GM23338 (cell line): Measurements from ENCODE around the gene GRM2. TPM values are rescaled to one million over a fixed set of nuclear protein-coding genes. Genes with fewer than 3 reads are reported as not detected.
A peak's percentile ranks its signal among the peaks of the same experiment; 100 is the strongest.

Experiments used
- ATAC-seq: fragments of 200-7000 bp; cut with Tn5 transposase; 3 replicates; pipeline ENCODE4 v1.9.1; 2020
- DNase-seq: peaks from one replicate; pipeline ENCODE4 v3.0.0-alpha.2; 2015; ENCODE audit warnings: low spot score
- H2AFZ ChIP-seq: fragments of 200-600 bp; sonication (generic); 2 replicates; pipeline ENCODE4 v1.8.0; 2016; ENCODE audit warnings: antibody characterized with exemption, mild to moderate bottlenecking, moderate library complexity
- H3F3A ChIP-seq: fragments of 200-600 bp; sonication (generic); replicated peaks from 2 replicates; pipeline ENCODE4 v1.8.0; 2017; ENCODE audit warnings: antibody characterized with exemption, mixed run types, low read depth
- H3K27ac ChIP-seq: fragments of 200-600 bp; sonication (generic); 2 replicates; pipeline ENCODE4 v1.6.1; 2016; ENCODE audit warnings: low read depth
- H3K27me3 ChIP-seq: fragments of 200-600 bp; sonication (generic); 2 replicates; pipeline ENCODE4 v1.8.0; 2016; ENCODE audit warnings: mild to moderate bottlenecking, mixed run types, moderate library complexity; ENCODE audit not compliant: insufficient read depth
- H3K36me3 ChIP-seq: fragments of 200-600 bp; sonication (generic); 2 replicates; pipeline ENCODE4 v1.8.0; 2016; ENCODE audit warnings: mild to moderate bottlenecking; ENCODE audit not compliant: insufficient read depth
- H3K4me1 ChIP-seq: fragments of 200-600 bp; sonication (generic); 2 replicates; pipeline ENCODE4 v1.8.0; 2016; ENCODE audit warnings: mild to moderate bottlenecking, moderate library complexity; ENCODE audit not compliant: insufficient read depth
- H3K4me2 ChIP-seq: fragments of 200-600 bp; sonication (generic); 2 replicates; pipeline ENCODE4 v1.7.1; 2017; ENCODE audit warnings: mixed run types
- H3K4me3 ChIP-seq: fragments of 200-600 bp; sonication (generic); 2 replicates; pipeline ENCODE4 v1.6.1; 2016; ENCODE audit warnings: mixed run types
- H3K79me2 ChIP-seq: fragments of 200-600 bp; sonication (generic); replicated peaks from 2 replicates; pipeline ENCODE4 v1.8.0; 2017; ENCODE audit warnings: mild to moderate bottlenecking; ENCODE audit not compliant: insufficient read depth
- H3K9me2 ChIP-seq: fragments of 200-600 bp; sonication (generic); 2 replicates; pipeline ENCODE4 v1.8.0; 2017; ENCODE audit not compliant: insufficient read depth
- H4K20me1 ChIP-seq: fragments of 200-600 bp; sonication (generic); replicated peaks from 2 replicates; pipeline ENCODE4 v1.8.0; 2017; ENCODE audit warnings: mild to moderate bottlenecking; ENCODE audit not compliant: insufficient read depth
- H3K27ac Mint-ChIP-seq: 2 replicates; pipeline ENCODE4 v1.8.0; 2020; ENCODE audit warnings: inconsistent platforms, mild to moderate bottlenecking, moderate library complexity, mixed read lengths
- H3K27me3 Mint-ChIP-seq: 3 replicates; pipeline ENCODE4 v1.8.0; 2022; ENCODE audit warnings: low read depth, mild to moderate bottlenecking, moderate library complexity, mixed read lengths, inconsistent platforms; ENCODE audit not compliant: insufficient read depth, poor library complexity
- H3K36me3 Mint-ChIP-seq: 3 replicates; pipeline ENCODE4 v1.8.0; 2021; ENCODE audit warnings: low read depth, mild to moderate bottlenecking, inconsistent platforms, moderate library complexity, mixed read lengths
- H3K4me1 Mint-ChIP-seq: 3 replicates; pipeline ENCODE4 v1.8.0; 2020; ENCODE audit warnings: mild to moderate bottlenecking, inconsistent platforms, mixed read lengths
- H3K4me3 Mint-ChIP-seq: 3 replicates; pipeline ENCODE4 v1.8.0; 2021; ENCODE audit warnings: moderate library complexity, mild to moderate bottlenecking, inconsistent platforms, mixed read lengths
- H3K9me3 Mint-ChIP-seq: 3 replicates; pipeline ENCODE4 v1.8.0; 2020; ENCODE audit warnings: moderate library complexity, mild to moderate bottlenecking, inconsistent platforms, mixed read lengths
- CREB1 ChIP-seq: fragments of 250-450 bp; sonication (Bioruptor Pico); IDR thresholded peaks from 2 replicates; pipeline ENCODE4 v1.5.0; 2020; ENCODE audit warnings: low read depth, mild to moderate bottlenecking, moderate library complexity
- CTCF ChIP-seq, 2 experiments: fragments of 200-600 bp in 1 of 2; sonication (generic) in 1 of 2; conservative IDR thresholded peaks; 2 replicates each; pipeline versions ENCODE4 v1.5.1 to v1.6.1; 2016 to 2017; ENCODE audit warnings: antibody characterized with exemption in 2 of 2, low read depth in 2 of 2, mild to moderate bottlenecking in 2 of 2, moderate library complexity in 1 of 2
- ETS1 ChIP-seq: IDR thresholded peaks from 2 replicates; pipeline ENCODE4 v1.6.1; 2016; ENCODE audit warnings: antibody characterized with exemption
- EZH2 ChIP-seq: fragments of 200-600 bp; sonication (generic); IDR thresholded peaks from one replicate; pipeline ENCODE4 v1.8.0; 2017; ENCODE audit warnings: antibody characterized with exemption, mild to moderate bottlenecking, low read depth; ENCODE audit not compliant: unreplicated experiment
- EZH2phosphoT487 ChIP-seq: fragments of 200-600 bp; sonication (generic); IDR thresholded peaks from one replicate; pipeline ENCODE4 v1.8.1; 2018; ENCODE audit warnings: antibody characterized with exemption; ENCODE audit not compliant: unreplicated experiment
- JUNB ChIP-seq: IDR thresholded peaks from one replicate; pipeline ENCODE4 v1.6.1; 2016; ENCODE audit warnings: antibody characterized with exemption; ENCODE audit not compliant: unreplicated experiment
- NANOG ChIP-seq: IDR thresholded peaks from 2 replicates; pipeline ENCODE4 v1.6.1; 2016; ENCODE audit warnings: antibody characterized with exemption, borderline replicate concordance
- POLR2AphosphoS5 ChIP-seq: IDR thresholded peaks from 2 replicates; pipeline ENCODE4 v1.6.1; 2016; ENCODE audit warnings: antibody characterized with exemption, low read depth
- REST ChIP-seq: IDR thresholded peaks from one replicate; pipeline ENCODE4 v1.6.1; 2018; ENCODE audit warnings: antibody characterized with exemption; ENCODE audit not compliant: unreplicated experiment
- STAT1 ChIP-seq: IDR thresholded peaks from one replicate; pipeline ENCODE4 v1.6.1; 2016; ENCODE audit warnings: antibody characterized with exemption; ENCODE audit not compliant: unreplicated experiment
- ZNF114 ChIP-seq: fragments of 250-450 bp; sonication (Bioruptor Pico); IDR thresholded peaks from 2 replicates; pipeline ENCODE4 v1.5.0; 2020; ENCODE audit warnings: mild to moderate bottlenecking, moderate library complexity
- ZNF331 ChIP-seq: fragments of 250-450 bp; sonication (Bioruptor Pico); IDR thresholded peaks from 2 replicates; pipeline ENCODE4 v1.5.0; 2020; ENCODE audit warnings: low read depth, mild to moderate bottlenecking, moderate library complexity
- ZNF462 ChIP-seq: fragments of 250-450 bp; sonication (Bioruptor Pico); IDR thresholded peaks from 2 replicates; pipeline ENCODE4 v1.5.0; 2020; ENCODE audit warnings: mild to moderate bottlenecking, moderate library complexity
- polyA plus RNA-seq: library from polyadenylated mRNA; unstranded; fragments of >200 nt; fragmentation: Nextera tagmentation; extraction: Ambion mirVana; gene quantifications from 2 replicates; pipeline ENCODE4 v1.2.1, GENCODE V29; 2016
- total RNA-seq: library from RNA; depleted of rRNA; stranded (reverse); fragments of >200 nt; shearing (Covaris generic); gene quantifications from 2 replicates; pipeline ENCODE4 v1.2.3, GENCODE V29; 2014

The GRM2 gene
- total and polyA plus RNA-seq, 2 experiments from 2014 or later, result 2.1 to 5.1 TPM

DNA sequence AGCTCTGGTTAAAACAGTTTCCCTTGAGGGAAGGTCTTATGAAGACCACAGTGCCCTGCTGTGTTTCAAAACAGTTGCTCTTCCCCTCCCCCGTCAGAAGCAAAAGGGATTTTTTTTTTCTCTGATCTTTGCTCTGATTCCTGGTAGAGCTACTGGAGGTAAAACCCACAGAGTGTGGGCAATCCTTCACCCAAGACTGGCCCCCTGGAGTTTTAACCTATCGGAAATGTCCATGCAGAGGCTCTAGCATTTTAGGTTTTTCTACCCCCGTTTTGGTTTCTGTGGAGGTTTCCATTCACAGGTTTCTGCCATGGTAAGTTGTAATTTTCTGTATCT is 27.7 kb downstream of the GRM2 start:
- Histone ChIP-seq H3K36me3 (no peaks in the 10 kb centered on the region), H3K4me3 (no peak overlapping the region), H3K4me1 (peaks cover 21% of the 10 kb centered on the region; the same call in 1 of the 2 replicates), H3F3A (no peaks in the 10 kb centered on the region), H4K20me1 (no peaks in the 10 kb centered on the region), H2AFZ (peak overlapping the region; percentile 85), H3K79me2 (no peaks in the 10 kb centered on the region), H3K27ac (0 out of 2 replicates have a peak overlapping the region, but pooled peaks have one; percentile 16), H3K27me3 (no peaks in the 10 kb centered on the region), H3K9me2 (no peaks in the 10 kb centered on the region), H3K4me2 (no peak overlapping the region; the same call in 1 of the 2 replicates)
- Mint-ChIP-seq H3K27me3 (peaks cover 12% of the 10 kb centered on the region), H3K4me1 (peaks cover 27% of the 10 kb centered on the region), H3K4me3 (no peak overlapping the region), H3K36me3 (no peaks in the 10 kb centered on the region), H3K27ac (peak overlapping the region; percentile 75; the same call in 1 of the 2 replicates), H3K9me3 (peaks cover 6% of the 10 kb centered on the region; the same call in 2 of the 3 replicates)
- ATAC-seq, result peak; percentile 53
- no peak for TF ChIP-seq CTCF (conservative IDR thresholded peaks at IDR 0.05; ENCODE audit: low read depth in 2 of 2)
- no peak for TF ChIP-seq ZNF114 (CRISPR knock-in tag)
- TF ChIP-seq NANOG, result no peak
- TF ChIP-seq POLR2AphosphoS5, result no peak
- TF ChIP-seq ZNF331, result no peak
- no peak for TF ChIP-seq CREB1 (CRISPR knock-in tag)
- TF ChIP-seq REST, result no peak
- TF ChIP-seq EZH2phosphoT487, result no peak
- no peak for TF ChIP-seq EZH2
- TF ChIP-seq JUNB, result no peak
- TF ChIP-seq ETS1, result no peak
- TF ChIP-seq STAT1, result no peak
- TF ChIP-seq ZNF462 (CRISPR knock-in tag), result no peak
- DNase-seq, result peak; percentile 32
